IMR-90 (cell line): ENCODE data around the gene PLCB2. TPM values are rescaled to one million over a fixed set of nuclear protein-coding genes. Genes with fewer than 3 reads are reported as not detected.
A peak's percentile ranks its signal among the peaks of the same experiment; 100 is the strongest.

Experiments
- ATAC-seq: fragments of 200-7000 bp; cut with Tn5 transposase; 2 replicates; pipeline ENCODE4 v1.9.1; 2020; ENCODE audit warnings: low read depth, mild to moderate bottlenecking, moderate library complexity
- BruUV-seq: library from RNA; stranded (reverse); fragments of 400-500 nt; replicated peaks from 2 replicates; lab custom pipeline; 2021; lab: Mats Ljungman, UMichigan
- CTCF ChIA-PET: fragments of 300-600 bp; formaldehyde crosslinking; extraction: SDS; loops from one replicate; lab custom pipeline; 2021; ENCODE audit warnings: antibody characterized with exemption; lab: Yijun Ruan, JAX
- POLR2A ChIA-PET: fragments of 300-600 bp; sonication (Branson Sonifier 250); formaldehyde crosslinking; loops from one replicate; lab custom pipeline; 2022; ENCODE audit warnings: antibody characterized with exemption; ENCODE audit not compliant: unreplicated experiment; lab: Charles Lee
- DNase-seq: peaks from one replicate; pipeline ENCODE4 v3.0.0; 2013
- H2AFZ ChIP-seq: replicated peaks from 2 replicates; pipeline ENCODE3; 2013; ENCODE audit warnings: low read length, mild to moderate bottlenecking; ENCODE audit not compliant: poor library complexity
- H2AK5ac ChIP-seq: 2 replicates; pipeline ENCODE4 v1.6.1; 2013; ENCODE audit warnings: low read depth, low read length, inconsistent platforms
- H2AK9ac ChIP-seq: replicated peaks from 2 replicates; pipeline ENCODE3; 2013; ENCODE audit warnings: mild to moderate bottlenecking, low read depth, low read length, moderate library complexity; ENCODE audit not compliant: poor library complexity
- H2BK120ac ChIP-seq: 2 replicates; pipeline ENCODE4 v1.6.1; 2013; ENCODE audit warnings: low read depth, low read length, inconsistent platforms
- H2BK15ac ChIP-seq: 3 replicates; pipeline ENCODE4 v1.6.1; 2013; ENCODE audit warnings: low read depth, low read length, inconsistent platforms
- H2BK20ac ChIP-seq: 2 replicates; pipeline ENCODE4 v1.6.1; 2013; ENCODE audit warnings: low read depth, mild to moderate bottlenecking, inconsistent platforms, low read length, moderate library complexity
- H2BK5ac ChIP-seq: 2 replicates; pipeline ENCODE4 v1.6.1; 2013; ENCODE audit warnings: mild to moderate bottlenecking, low read depth, low read length, inconsistent platforms; ENCODE audit not compliant: poor library complexity, severe bottlenecking
- H3K14ac ChIP-seq: replicated peaks from 2 replicates; pipeline ENCODE4 v1.6.1; 2013; ENCODE audit warnings: low read depth, low read length, inconsistent platforms
- H3K18ac ChIP-seq: 2 replicates; pipeline ENCODE4 v1.6.1; 2013; ENCODE audit warnings: low read depth, low read length, control low read depth
- H3K23ac ChIP-seq: 2 replicates; pipeline ENCODE4 v1.6.1; 2013; ENCODE audit warnings: low read depth, low read length, inconsistent platforms
- H3K27ac ChIP-seq: 2 replicates; pipeline ENCODE4 v1.5.1; 2013; ENCODE audit warnings: mild to moderate bottlenecking, control low read depth, low read length; ENCODE audit not compliant: insufficient read depth
- H3K27me3 ChIP-seq: 2 replicates; pipeline ENCODE4 v1.6.1; 2013; ENCODE audit warnings: low read length; ENCODE audit not compliant: control insufficient read depth, insufficient read depth
- H3K36me3 ChIP-seq: 2 replicates; pipeline ENCODE4 v1.6.1; 2013; ENCODE audit warnings: low read length, mixed read lengths; ENCODE audit not compliant: control insufficient read depth, insufficient read depth
- H3K4ac ChIP-seq: 2 replicates; pipeline ENCODE4 v1.6.1; 2013; ENCODE audit warnings: low read depth, low read length, inconsistent platforms
- H3K4me1 ChIP-seq: 2 replicates; pipeline ENCODE4 v1.6.1; 2013; ENCODE audit warnings: low read length, mixed read lengths; ENCODE audit not compliant: control insufficient read depth, insufficient read depth
- H3K4me2 ChIP-seq: 2 replicates; pipeline ENCODE4 v1.6.1; 2013; ENCODE audit warnings: low read depth, mild to moderate bottlenecking, control low read depth, low read length, moderate library complexity
- H3K4me3 ChIP-seq: 2 replicates; pipeline ENCODE4 v1.5.1; 2013; ENCODE audit warnings: low read depth, mild to moderate bottlenecking, control low read depth, low read length, moderate library complexity; ENCODE audit not compliant: insufficient read depth
- H3K56ac ChIP-seq: 2 replicates; pipeline ENCODE4 v1.6.1; 2013; ENCODE audit warnings: low read length, inconsistent platforms; ENCODE audit not compliant: insufficient read depth; ENCODE audit errors: extremely low read depth
- H3K79me1 ChIP-seq, 2 experiments: 2 replicates each; pipeline ENCODE4 v1.6.1; 2013; ENCODE audit warnings: low read length in 2 of 2, inconsistent platforms in 1 of 2, low read depth in 1 of 2
- H3K9ac ChIP-seq: 2 replicates; pipeline ENCODE4 v1.6.1; 2013; ENCODE audit warnings: low read depth, low read length, control low read depth
- H3K9me1 ChIP-seq: 2 replicates; pipeline ENCODE4 v1.6.1; 2013; ENCODE audit warnings: low read length, inconsistent platforms; ENCODE audit not compliant: insufficient read depth
- H3K9me3 ChIP-seq: 2 replicates; pipeline ENCODE4 v1.6.1; 2013; ENCODE audit warnings: low read length; ENCODE audit not compliant: control insufficient read depth, insufficient read depth
- H4K20me1 ChIP-seq: 2 replicates; pipeline ENCODE4 v1.6.1; 2013; ENCODE audit warnings: low read length, inconsistent platforms; ENCODE audit not compliant: insufficient read depth
- H4K5ac ChIP-seq: 2 replicates; pipeline ENCODE4 v1.6.1; 2013; ENCODE audit warnings: mild to moderate bottlenecking, low read depth, low read length, control low read depth
- H4K8ac ChIP-seq, 2 experiments: 2 replicates each; pipeline ENCODE4 v1.6.1; 2013; ENCODE audit warnings: low read depth in 2 of 2, low read length in 2 of 2, control low read depth in 1 of 2, inconsistent platforms in 1 of 2
- H4K91ac ChIP-seq: 2 replicates; pipeline ENCODE4 v1.6.1; 2013; ENCODE audit warnings: low read depth, low read length, inconsistent platforms; ENCODE audit not compliant: insufficient read depth
- BHLHE40 ChIP-seq: fragments of 150-350 bp; IDR thresholded peaks from 2 replicates; pipeline ENCODE4 v1.6.1; 2016; ENCODE audit warnings: mild to moderate bottlenecking, low read depth, low read length
- CEBPB ChIP-seq: IDR thresholded peaks from 2 replicates; pipeline ENCODE4 v1.6.1; 2012; ENCODE audit warnings: low read depth, low read length, improper control_type of control experiment
- CHD1 ChIP-seq: IDR thresholded peaks from 2 replicates; pipeline ENCODE4 v1.6.1; 2012; ENCODE audit warnings: low read depth, low read length, improper control_type of control experiment
- ELK1 ChIP-seq: fragments of 150-350 bp; IDR thresholded peaks from 2 replicates; pipeline ENCODE4 v1.6.1; 2016; ENCODE audit warnings: low read depth, mild to moderate bottlenecking, low read length, moderate library complexity, borderline replicate concordance
- FOS ChIP-seq: fragments of 150-350 bp; IDR thresholded peaks from 2 replicates; pipeline ENCODE4 v1.6.1; 2016; ENCODE audit warnings: low read depth, low read length
- MAFK ChIP-seq: IDR thresholded peaks from 2 replicates; pipeline ENCODE4 v1.6.1; 2012; ENCODE audit warnings: low read depth, low read length, improper control_type of control experiment
- MAZ ChIP-seq: IDR thresholded peaks from 2 replicates; pipeline ENCODE4 v1.6.1; 2012; ENCODE audit warnings: low read depth, mild to moderate bottlenecking, low read length, improper control_type of control experiment, moderate library complexity, borderline replicate concordance
- MXI1 ChIP-seq: IDR thresholded peaks from 2 replicates; pipeline ENCODE4 v1.6.1; 2012; ENCODE audit warnings: low read depth, mild to moderate bottlenecking, low read length, moderate library complexity, borderline replicate concordance
- NFE2L2 ChIP-seq: fragments of 150-350 bp; IDR thresholded peaks from 2 replicates; pipeline ENCODE4 v1.6.1; 2016; ENCODE audit warnings: low read depth, mild to moderate bottlenecking, low read length
- POLR2A ChIP-seq: IDR thresholded peaks from 2 replicates; pipeline ENCODE4 v1.6.1; 2012; ENCODE audit warnings: mild to moderate bottlenecking, low read depth, low read length
- RAD21 ChIP-seq: IDR thresholded peaks from 2 replicates; pipeline ENCODE4 v1.6.1; 2012; ENCODE audit warnings: low read length, improper control_type of control experiment
- RCOR1 ChIP-seq: IDR thresholded peaks from 2 replicates; pipeline ENCODE4 v1.6.1; 2012; ENCODE audit warnings: mild to moderate bottlenecking, low read length, improper control_type of control experiment; ENCODE audit not compliant: insufficient replicate concordance
- RFX5 ChIP-seq: IDR thresholded peaks from 2 replicates; pipeline ENCODE4 v1.8.0; 2012; ENCODE audit warnings: low read depth, mild to moderate bottlenecking, low read length, moderate library complexity
- SMC3 ChIP-seq: fragments of 150-350 bp; IDR thresholded peaks from 2 replicates; pipeline ENCODE4 v1.6.1; 2016; ENCODE audit warnings: low read depth, mild to moderate bottlenecking, antibody characterized with exemption, low read length, moderate library complexity
- USF2 ChIP-seq: fragments of 150-350 bp; IDR thresholded peaks from 2 replicates; pipeline ENCODE4 v1.6.1; 2017; ENCODE audit warnings: mild to moderate bottlenecking, antibody characterized with exemption, low read length, low read depth
- WGBS, 2 experiments: methylation state at CpG; one replicate each; pipeline versions ENCODE4 v1.1.5 to v1.1.7; 2013; ENCODE audit warnings: missing lambda C conversion rate in 2 of 2; ENCODE audit not compliant: insufficient read length in 1 of 2; ENCODE audit errors: extremely low coverage in 2 of 2; 5-methylcytosine and 5-hydroxymethylcytosine counted together
- dilution Hi-C: fragments of 300-500 bp; cut with HindIII; formaldehyde crosslinking; loops from one replicate; pipeline ENCODE4 v1.14.3; 2018; ENCODE audit warnings: low sequenced_read_pairs; ENCODE audit not compliant: unreplicated experiment
- in situ Hi-C: fragments of 300-500 bp; cut with MboI; formaldehyde crosslinking; loops from 3 replicates; pipeline ENCODE4 v1.14.3; 2019; ENCODE audit warnings: low sequenced_read_pairs, inconsistent platforms, mixed read lengths
- intact Hi-C: fragments of 100-400 bp; cut with micrococcal nuclease; formaldehyde crosslinking; loops from 2 replicates; pipeline ENCODE4 v1.10.0; 2022
- polyA plus RNA-seq, 3 experiments: library from polyadenylated mRNA; depleted of rRNA; stranded (reverse); fragments of >200 nt; gene quantifications; 2 replicates each; pipeline ENCODE4 v1.2.3, GENCODE V29; 2012; ENCODE audit warnings: low replicate concordance in 1 of 3
- total RNA-seq: library from RNA; depleted of rRNA; stranded (reverse); fragments of >200 nt; gene quantifications from 2 replicates; pipeline ENCODE4 v1.2.3, GENCODE V29; 2012
- TF ChIP-seq, protein P1 (sequence below): conservative IDR thresholded peaks from 2 replicates; pipeline ENCODE4 v1.5.1; 2012; ENCODE audit warnings: mild to moderate bottlenecking, low read depth, low read length, improper control_type of control experiment

PLCB2 gene
- total and polyA plus RNA-seq, 2 of the 4 experiments (the other 2 are of a cell fraction): 0.18 to 1.4 TPM

DNA sequence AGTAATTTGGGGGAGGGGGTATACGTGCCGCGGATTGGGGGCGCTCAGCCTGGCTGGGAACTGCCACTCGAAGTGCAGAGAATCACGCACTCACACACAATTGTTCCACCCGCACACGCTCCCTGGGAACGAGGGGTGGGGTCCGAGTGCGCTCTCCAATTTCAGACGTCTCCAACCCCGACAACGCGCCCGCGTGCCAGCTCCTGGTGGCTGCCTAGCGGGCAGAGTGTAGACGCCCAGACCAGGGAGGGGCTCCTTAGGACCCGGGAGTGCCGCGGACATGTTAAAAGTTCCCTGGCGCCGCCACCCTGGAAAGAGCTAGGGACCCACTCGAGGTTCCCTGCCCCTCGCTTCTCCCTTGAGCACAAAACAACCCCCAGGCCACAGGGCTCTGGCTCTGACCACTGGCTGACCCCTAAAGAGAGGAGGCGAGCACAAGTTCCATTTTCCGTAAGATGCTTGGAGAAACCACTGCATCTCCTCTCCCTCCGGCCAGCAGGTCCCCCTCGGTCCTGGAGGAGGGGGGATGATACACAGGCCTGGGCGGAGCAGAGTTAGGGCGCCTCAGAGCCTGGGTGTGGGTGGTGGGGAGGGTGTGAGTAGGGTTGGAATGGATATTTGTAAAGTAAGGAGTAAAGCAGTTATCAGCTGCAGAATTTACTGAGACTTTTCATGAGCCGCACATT is 24.0 kb downstream of the PLCB2 start:
- no peak overlapping the region for H3K4me3 ChIP-seq
- no peak overlapping the region for H3K14ac ChIP-seq
- no peak overlapping the region for H2BK120ac ChIP-seq
- H2BK5ac ChIP-seq: no peak overlapping the region
- ATAC-seq (no peak), DNase-seq (no peak)
- no peak overlapping the region for H3K9ac ChIP-seq
- no peak overlapping the region for H2BK20ac ChIP-seq
- H4K8ac ChIP-seq: no peak overlapping the region
- no peak overlapping the region for H4K5ac ChIP-seq
- intact Hi-C loops (no loop called here), in situ Hi-C loops (no loop called here), dilution Hi-C loops (no loop called here)
- no peaks in the 10 kb centered on the region for H3K9me1 ChIP-seq
- H3K56ac ChIP-seq: no peak overlapping the region
- CTCF ChIA-PET: interaction anchor here (1.0 kb wide), 1 partner anchor 26 kb away, joined by 3 read pairs; no protein-coding TSS in a partner anchor
- no peak overlapping the region for H4K91ac ChIP-seq
- H3K9me3 ChIP-seq: no peaks in the 10 kb centered on the region
- H3K36me3 ChIP-seq: no peaks in the 10 kb centered on the region
- H2BK15ac ChIP-seq: no peak overlapping the region
- peak overlapping the region; percentile 49 for H2AFZ ChIP-seq
- no peaks in the 10 kb centered on the region for H3K79me1 ChIP-seq
- WGBS, 2 experiments: 32% methylated on average over 16 of the region's 33 CpGs; no CpG with 5 or more reads in 1 of the 2 experiments
- H3K4me2 ChIP-seq: no peak overlapping the region
- H3K4ac ChIP-seq: no peak overlapping the region
- H4K20me1 ChIP-seq: no peaks in the 10 kb centered on the region
- peaks cover 9% of the 10 kb centered on the region for H3K4me1 ChIP-seq
- H2AK9ac ChIP-seq: no peak overlapping the region
- no peak overlapping the region for H3K18ac ChIP-seq
- no peak overlapping the region for H3K23ac ChIP-seq
- H3K27me3 ChIP-seq: peaks cover 63% of the 10 kb centered on the region
- no peak overlapping the region for H3K27ac ChIP-seq
- no TSS peak for BruUV-seq
- H2AK5ac ChIP-seq: no peak overlapping the region
- TF ChIP-seq USF2 (no peak), RFX5 (no peak), MAFK (no peak), CHD1 (no peak), FOS (no peak), MXI1 (no peak), SMC3 (no peak), MAZ (no peak), ELK1 (no peak), NFE2L2 (no peak), POLR2A (no peak), CEBPB (no peak), BHLHE40 (no peak), RAD21 (no peak), RCOR1 (no peak)
- TF ChIP-seq, protein P1, sequence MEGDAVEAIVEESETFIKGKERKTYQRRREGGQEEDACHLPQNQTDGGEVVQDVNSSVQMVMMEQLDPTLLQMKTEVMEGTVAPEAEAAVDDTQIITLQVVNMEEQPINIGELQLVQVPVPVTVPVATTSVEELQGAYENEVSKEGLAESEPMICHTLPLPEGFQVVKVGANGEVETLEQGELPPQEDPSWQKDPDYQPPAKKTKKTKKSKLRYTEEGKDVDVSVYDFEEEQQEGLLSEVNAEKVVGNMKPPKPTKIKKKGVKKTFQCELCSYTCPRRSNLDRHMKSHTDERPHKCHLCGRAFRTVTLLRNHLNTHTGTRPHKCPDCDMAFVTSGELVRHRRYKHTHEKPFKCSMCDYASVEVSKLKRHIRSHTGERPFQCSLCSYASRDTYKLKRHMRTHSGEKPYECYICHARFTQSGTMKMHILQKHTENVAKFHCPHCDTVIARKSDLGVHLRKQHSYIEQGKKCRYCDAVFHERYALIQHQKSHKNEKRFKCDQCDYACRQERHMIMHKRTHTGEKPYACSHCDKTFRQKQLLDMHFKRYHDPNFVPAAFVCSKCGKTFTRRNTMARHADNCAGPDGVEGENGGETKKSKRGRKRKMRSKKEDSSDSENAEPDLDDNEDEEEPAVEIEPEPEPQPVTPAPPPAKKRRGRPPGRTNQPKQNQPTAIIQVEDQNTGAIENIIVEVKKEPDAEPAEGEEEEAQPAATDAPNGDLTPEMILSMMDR: no peak
- POLR2A ChIA-PET: interaction anchor here (0.7 kb wide), 1 partner anchor 14 kb away, joined by 3 read pairs; no protein-coding TSS in a partner anchor
